A549 (cell line): ENCODE results near the gene RBBP4. TPM values are rescaled to one million over a fixed set of nuclear protein-coding genes. Genes with fewer than 3 reads are reported as not detected.
A peak's percentile ranks its signal among the peaks of the same experiment; 100 is the strongest.

Source experiments
- ATAC-seq, 2 experiments: fragments of 200-7000 bp in 1 of 2; fragments of >200 bp in 1 of 2; cut with Nextera tagmentation in 1 of 2; cut with Tn5 transposase in 1 of 2; 3 replicates each; pipeline versions ENCODE4 v1.8.0 to v1.9.1; 2018 to 2020; ENCODE audit warnings: mild to moderate bottlenecking in 1 of 2, moderate library complexity in 1 of 2
- CTCF ChIA-PET: fragments of 300-600 bp; sonication (Branson Sonifier 250); formaldehyde crosslinking; extraction: SDS; loops from one replicate; lab custom pipeline; 2021; ENCODE audit warnings: antibody characterized with exemption, inconsistent platforms; lab: Yijun Ruan, JAX
- POLR2A ChIA-PET: fragments of 350-600 bp; formaldehyde crosslinking; extraction: SDS; loops from one replicate; lab custom pipeline; 2021; ENCODE audit warnings: antibody characterized with exemption, inconsistent platforms; lab: Yijun Ruan, JAX
- DNase-seq, 2 experiments: peaks; one replicate each; pipeline versions ENCODE4 v3.0.0 to v3.0.0-alpha.2; 2011 to 2016; ENCODE audit warnings: low read depth in 1 of 2, low spot score in 1 of 2
- FAIRE-seq: peaks from 2 replicates; lab custom pipeline; 2011; peaks lifted over from hg19 to GRCh38; lab: Jason Lieb, UNC
- H3K27ac ChIP-seq, 2 experiments: fragments of >200 bp; sonication (Bioruptor Twin); formaldehyde crosslinking; 3 replicates each; pipeline ENCODE4 v1.5.1; 2016 to 2017
- H3K4me1 ChIP-seq: fragments of >200 bp; sonication (Bioruptor Twin); formaldehyde crosslinking; 3 replicates; pipeline ENCODE4 v1.6.1; 2016
- H3K4me2 ChIP-seq: fragments of >200 bp; sonication (Bioruptor Twin); formaldehyde crosslinking; 3 replicates; pipeline ENCODE4 v1.6.1; 2016
- H3K4me3 ChIP-seq: fragments of >200 bp; sonication (Bioruptor Twin); formaldehyde crosslinking; 3 replicates; pipeline ENCODE4 v1.5.1; 2016
- H3K9me3 ChIP-seq: fragments of >200 bp; sonication (Bioruptor Twin); formaldehyde crosslinking; 3 replicates; pipeline ENCODE4 v1.6.1; 2016
- CBX2 ChIP-seq: fragments of 200-600 bp; sonication (generic); IDR thresholded peaks from 2 replicates; pipeline ENCODE4 v1.6.1; 2016; ENCODE audit warnings: low read depth, mild to moderate bottlenecking, borderline replicate concordance
- CBX8 ChIP-seq: fragments of 200-600 bp; sonication (generic); IDR thresholded peaks from 2 replicates; pipeline ENCODE4 v1.6.1; 2016
- CHD4 ChIP-seq: fragments of 200-600 bp; sonication (generic); IDR thresholded peaks from 2 replicates; pipeline ENCODE4 v1.6.1; 2016; ENCODE audit warnings: antibody characterized with exemption, mild to moderate bottlenecking, borderline replicate concordance
- EHF ChIP-seq: fragments of 250-450 bp; sonication (Bioruptor Pico); IDR thresholded peaks from 2 replicates; pipeline ENCODE4 v1.5.0; 2020; ENCODE audit warnings: mild to moderate bottlenecking
- EP300 ChIP-seq, 2 experiments: fragments of >200 bp; sonication (Bioruptor Twin); formaldehyde crosslinking; IDR thresholded peaks; 2 replicates in 1 of 2; 3 replicates in 1 of 2; pipeline ENCODE4 v1.6.1; 2016 to 2017
- FOSB ChIP-seq: fragments of 250-450 bp; sonication (Bioruptor Pico); IDR thresholded peaks from 2 replicates; pipeline ENCODE4 v1.5.0; 2020; ENCODE audit warnings: mild to moderate bottlenecking, moderate library complexity
- FOSL2 ChIP-seq, 2 experiments: fragments of 450-650 bp in 1 of 2; fragments of >200 bp in 1 of 2; sonication (Bioruptor Twin) in 1 of 2; formaldehyde crosslinking; IDR thresholded peaks; 2 replicates each; pipeline versions ENCODE4 v1.5.0 to v1.6.1; 2016 to 2020; ENCODE audit warnings: mild to moderate bottlenecking in 1 of 2, moderate library complexity in 1 of 2
- HDAC2 ChIP-seq: fragments of 200-600 bp; sonication (generic); IDR thresholded peaks from 2 replicates; pipeline ENCODE4 v1.6.1; 2016
- HOXA7 ChIP-seq: fragments of 250-450 bp; sonication (Bioruptor Pico); IDR thresholded peaks from 2 replicates; pipeline ENCODE4 v1.5.0; 2020; ENCODE audit warnings: mild to moderate bottlenecking, moderate library complexity
- HOXB13 ChIP-seq: fragments of 250-450 bp; sonication (Bioruptor Pico); IDR thresholded peaks from 2 replicates; pipeline ENCODE4 v1.5.0; 2020; ENCODE audit warnings: low read depth, mild to moderate bottlenecking, moderate library complexity
- HOXB5 ChIP-seq: fragments of 250-450 bp; sonication (Bioruptor Pico); IDR thresholded peaks from 2 replicates; pipeline ENCODE4 v1.5.0; 2020; ENCODE audit warnings: mild to moderate bottlenecking, moderate library complexity
- JUNB ChIP-seq: fragments of >200 bp; sonication (Bioruptor Twin); formaldehyde crosslinking; IDR thresholded peaks from 2 replicates; pipeline ENCODE4 v1.6.1; 2016
- KDM1A ChIP-seq: fragments of 200-600 bp; sonication (generic); IDR thresholded peaks from 2 replicates; pipeline ENCODE4 v1.6.1; 2016; ENCODE audit warnings: low read depth, mild to moderate bottlenecking
- KDM5A ChIP-seq: fragments of 200-600 bp; sonication (generic); IDR thresholded peaks from 2 replicates; pipeline ENCODE4 v1.6.1; 2016; ENCODE audit warnings: antibody characterized with exemption, mild to moderate bottlenecking
- MAFK ChIP-seq: fragments of 450-650 bp; IDR thresholded peaks from 2 replicates; pipeline ENCODE4 v1.6.1; 2014; ENCODE audit not compliant: partially characterized antibody
- MAZ ChIP-seq: fragments of 150-350 bp; IDR thresholded peaks from 2 replicates; pipeline ENCODE4 v1.6.1; 2014; ENCODE audit warnings: antibody characterized with exemption, low read depth, low read length, borderline replicate concordance
- NFE2L2 ChIP-seq: fragments of 150-350 bp; conservative IDR thresholded peaks from 2 replicates; pipeline ENCODE4 v1.6.1; 2014; ENCODE audit warnings: low read length
- NR3C1 ChIP-seq: fragments of >200 bp; sonication (Bioruptor Twin); formaldehyde crosslinking; IDR thresholded peaks from 3 replicates; pipeline ENCODE4 v1.6.1; 2017
- RAD21 ChIP-seq, 2 experiments: fragments of >200 bp in 1 of 2; sonication (Bioruptor Twin) in 1 of 2; formaldehyde crosslinking in 1 of 2; IDR thresholded peaks in 1 of 2; conservative IDR thresholded peaks in 1 of 2; 2 replicates in 1 of 2; 3 replicates in 1 of 2; pipeline ENCODE4 v1.6.1; 2012 to 2018; ENCODE audit warnings: inconsistent platforms in 1 of 2
- RCOR1 ChIP-seq: fragments of 150-350 bp; IDR thresholded peaks from 2 replicates; pipeline ENCODE4 v1.6.1; 2014; ENCODE audit warnings: antibody characterized with exemption, low read length, low read depth
- SREBF2 ChIP-seq: fragments of 450-650 bp; IDR thresholded peaks from 2 replicates; pipeline ENCODE4 v1.6.1; 2014; ENCODE audit warnings: mild to moderate bottlenecking, moderate library complexity
- USF2 ChIP-seq: fragments of 450-650 bp; IDR thresholded peaks from 2 replicates; pipeline ENCODE4 v1.6.1; 2014; ENCODE audit warnings: antibody characterized with exemption
- ZC3H11A ChIP-seq: fragments of 450-650 bp; IDR thresholded peaks from 2 replicates; pipeline ENCODE4 v1.6.1; 2014; ENCODE audit warnings: antibody characterized with exemption, mild to moderate bottlenecking
- ZFP36 ChIP-seq: fragments of 450-650 bp; IDR thresholded peaks from 2 replicates; pipeline ENCODE4 v1.6.1; 2014; ENCODE audit warnings: borderline replicate concordance; ENCODE audit not compliant: partially characterized antibody
- ZSCAN20 ChIP-seq: fragments of 250-450 bp; sonication (Bioruptor Pico); IDR thresholded peaks from 2 replicates; pipeline ENCODE4 v1.8.0; 2022; ENCODE audit warnings: mild to moderate bottlenecking, moderate library complexity
- WGBS: methylation state at CpG from one replicate; pipeline ENCODE4 v1.1.6; 2017; ENCODE audit errors: missing lambda C conversion rate; 5-methylcytosine and 5-hydroxymethylcytosine counted together
- polyA plus RNA-seq, 4 experiments: library from polyadenylated mRNA; depleted of rRNA in 3 of 4; stranded (reverse); fragments of >200 nt; fragmentation: RNase III in 1 of 4; extraction: RNeasy Plus Mini Kit Qiagen cat#74134 plus additional on column Dnase treatment in 1 of 4; gene quantifications; 2 replicates in 3 of 4; 3 replicates in 1 of 4; pipeline ENCODE4 v1.2.3, GENCODE V29; 2011 to 2017
- TF ChIP-seq, protein P1 (sequence below): fragments of >200 bp; sonication (Bioruptor Twin); formaldehyde crosslinking; IDR thresholded peaks from 3 replicates; pipeline ENCODE4 v1.5.1; 2016
- TF ChIP-seq, protein P2 (sequence below): IDR thresholded peaks from 2 replicates; pipeline ENCODE4 v1.6.1; 2012; ENCODE audit warnings: low read depth, borderline replicate concordance
- TF ChIP-seq, protein P3 (sequence below): fragments of 150-350 bp; IDR thresholded peaks from 2 replicates; pipeline ENCODE4 v1.6.1; 2014; ENCODE audit warnings: low read depth, mild to moderate bottlenecking, low read length

Gene RBBP4
- polyA plus RNA-seq, 2 of the 4 experiments (the other 2 are of a cell fraction), result 107 to 137 TPM

GRCh38 chr1:32714277-32714676, 63.3 kb downstream of the RBBP4 start:
- CTCF ChIA-PET, result interaction anchor here (1.1 to 3.4 kb wide), 5 partner anchors 17 to 59 kb away, joined by 3 to 25 read pairs (median 10); a partner anchor contains a TSS
- Histone ChIP-seq H3K4me1 (peaks cover 32% of the 10 kb centered on the region), H3K27ac (peak overlapping the region; percentile 23 to 24; a peak in 3 of 6 replicates), H3K9me3 (no peaks in the 10 kb centered on the region), H3K4me2 (no peak overlapping the region), H3K4me3 (no peak overlapping the region)
- POLR2A ChIA-PET, result interaction anchor here (0.6 kb wide), 1 partner anchor 32 kb away, joined by 3 read pairs; no protein-coding TSS in a partner anchor
- no peak for TF ChIP-seq HDAC2
- TF ChIP-seq MAZ, result no peak
- no peak for TF ChIP-seq USF2
- TF ChIP-seq ZFP36, result no peak
- no peak for TF ChIP-seq NR3C1
- TF ChIP-seq FOSB, result no peak
- no peak for TF ChIP-seq JUNB
- TF ChIP-seq, protein P1, sequence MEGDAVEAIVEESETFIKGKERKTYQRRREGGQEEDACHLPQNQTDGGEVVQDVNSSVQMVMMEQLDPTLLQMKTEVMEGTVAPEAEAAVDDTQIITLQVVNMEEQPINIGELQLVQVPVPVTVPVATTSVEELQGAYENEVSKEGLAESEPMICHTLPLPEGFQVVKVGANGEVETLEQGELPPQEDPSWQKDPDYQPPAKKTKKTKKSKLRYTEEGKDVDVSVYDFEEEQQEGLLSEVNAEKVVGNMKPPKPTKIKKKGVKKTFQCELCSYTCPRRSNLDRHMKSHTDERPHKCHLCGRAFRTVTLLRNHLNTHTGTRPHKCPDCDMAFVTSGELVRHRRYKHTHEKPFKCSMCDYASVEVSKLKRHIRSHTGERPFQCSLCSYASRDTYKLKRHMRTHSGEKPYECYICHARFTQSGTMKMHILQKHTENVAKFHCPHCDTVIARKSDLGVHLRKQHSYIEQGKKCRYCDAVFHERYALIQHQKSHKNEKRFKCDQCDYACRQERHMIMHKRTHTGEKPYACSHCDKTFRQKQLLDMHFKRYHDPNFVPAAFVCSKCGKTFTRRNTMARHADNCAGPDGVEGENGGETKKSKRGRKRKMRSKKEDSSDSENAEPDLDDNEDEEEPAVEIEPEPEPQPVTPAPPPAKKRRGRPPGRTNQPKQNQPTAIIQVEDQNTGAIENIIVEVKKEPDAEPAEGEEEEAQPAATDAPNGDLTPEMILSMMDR, result no peak
- TF ChIP-seq HOXB5 (CRISPR knock-in tag), result no peak
- TF ChIP-seq, protein P2, sequence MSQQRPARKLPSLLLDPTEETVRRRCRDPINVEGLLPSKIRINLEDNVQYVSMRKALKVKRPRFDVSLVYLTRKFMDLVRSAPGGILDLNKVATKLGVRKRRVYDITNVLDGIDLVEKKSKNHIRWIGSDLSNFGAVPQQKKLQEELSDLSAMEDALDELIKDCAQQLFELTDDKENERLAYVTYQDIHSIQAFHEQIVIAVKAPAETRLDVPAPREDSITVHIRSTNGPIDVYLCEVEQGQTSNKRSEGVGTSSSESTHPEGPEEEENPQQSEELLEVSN, result no peak
- no peak for TF ChIP-seq ZSCAN20 (CRISPR knock-in tag)
- TF ChIP-seq KDM5A, result no peak
- TF ChIP-seq CBX2, result no peak
- no peak for TF ChIP-seq RAD21 (conservative IDR thresholded peaks at IDR 0.05 in 1 of 2, IDR thresholded peaks at IDR 0.05 in 1 of 2)
- TF ChIP-seq EHF (CRISPR knock-in tag), result no peak
- TF ChIP-seq, protein P3, sequence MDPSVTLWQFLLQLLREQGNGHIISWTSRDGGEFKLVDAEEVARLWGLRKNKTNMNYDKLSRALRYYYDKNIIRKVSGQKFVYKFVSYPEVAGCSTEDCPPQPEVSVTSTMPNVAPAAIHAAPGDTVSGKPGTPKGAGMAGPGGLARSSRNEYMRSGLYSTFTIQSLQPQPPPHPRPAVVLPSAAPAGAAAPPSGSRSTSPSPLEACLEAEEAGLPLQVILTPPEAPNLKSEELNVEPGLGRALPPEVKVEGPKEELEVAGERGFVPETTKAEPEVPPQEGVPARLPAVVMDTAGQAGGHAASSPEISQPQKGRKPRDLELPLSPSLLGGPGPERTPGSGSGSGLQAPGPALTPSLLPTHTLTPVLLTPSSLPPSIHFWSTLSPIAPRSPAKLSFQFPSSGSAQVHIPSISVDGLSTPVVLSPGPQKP, result no peak
- 55% methylated on average over 4 of the region's 4 CpGs for WGBS
- ATAC-seq (no peak), DNase-seq (peak in 1 of 2 experiments; percentile 54), FAIRE-seq (no peak)

DNA sequence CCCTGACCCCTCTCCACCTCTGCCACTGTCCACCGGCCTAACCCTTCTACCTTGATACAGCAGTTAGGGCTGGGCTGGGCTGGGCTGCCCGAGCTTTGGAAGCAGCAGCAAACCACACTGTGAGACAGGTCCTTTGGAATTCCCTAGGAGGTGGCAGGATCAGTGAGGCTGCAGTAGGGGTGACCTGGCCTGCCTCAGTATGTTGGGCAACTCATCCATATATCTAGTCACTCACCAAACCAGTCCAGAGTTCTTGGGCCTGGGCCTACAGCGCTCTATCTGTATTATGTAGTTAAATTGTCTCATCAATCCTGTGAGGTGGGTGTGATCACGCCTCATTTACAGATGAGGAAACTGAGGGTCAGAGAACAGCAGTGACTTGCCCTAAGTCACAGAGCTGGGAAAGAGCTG, 64.9 kb downstream of the RBBP4 start:
- H3K9me3 ChIP-seq, result no peaks in the 10 kb centered on the region
- ATAC-seq (peak; percentile 4 to 15; a peak in 1 of 6 replicates), FAIRE-seq (no peak), DNase-seq (no peak)
- peak overlapping the region; percentile 73 for H3K4me2 ChIP-seq
- H3K4me1 ChIP-seq, result peaks cover 32% of the 10 kb centered on the region
- POLR2A ChIA-PET, result interaction anchor here (1.1 kb wide), 1 partner anchor 195 kb away, joined by 3 read pairs; no protein-coding TSS in a partner anchor
- TF ChIP-seq MAFK, result no peak
- no peak for TF ChIP-seq ZC3H11A
- TF ChIP-seq CHD4, result no peak
- TF ChIP-seq RAD21 (conservative IDR thresholded peaks at IDR 0.05 in 1 of 2, IDR thresholded peaks at IDR 0.05 in 1 of 2), result no peak
- no peak for TF ChIP-seq HOXB13 (CRISPR knock-in tag)
- no peak for TF ChIP-seq EP300 (IDR thresholded peaks at IDR 0.05)
- TF ChIP-seq RCOR1, result no peak
- no peak for TF ChIP-seq SREBF2
- TF ChIP-seq NFE2L2, result no peak
- TF ChIP-seq FOSL2 (IDR thresholded peaks at IDR 0.05), result no peak
- TF ChIP-seq FOSL2 (CRISPR knock-in tag; IDR thresholded peaks at IDR 0.05), result no peak
- no peak for TF ChIP-seq CBX8
- no peak for TF ChIP-seq KDM1A
- no peak for TF ChIP-seq HOXA7 (CRISPR knock-in tag)
- H3K4me3 ChIP-seq, result no peak overlapping the region
- H3K27ac ChIP-seq, result peak overlapping the region; percentile 70 to 87
- CTCF ChIA-PET, result interaction anchor here (1.0 to 3.5 kb wide), 6 partner anchors 9 to 61 kb away, joined by 3 to 25 read pairs (median 4); no protein-coding TSS in a partner anchor
- WGBS, result 66% methylated on average over 4 of the region's 4 CpGs
